NCI-H2107 (cell line): ENCODE data around the gene NAPG.
"Not testable (repeated sequence)": the region's sequence is repeated elsewhere in the genome, so short reads cannot be mapped to it uniquely, and the experiment has no call there.

Experiments
- DNase-seq: peaks from one replicate; lab custom pipeline; 2025; lab: John Stamatoyannopoulos, UW

NAPG gene

DNA sequence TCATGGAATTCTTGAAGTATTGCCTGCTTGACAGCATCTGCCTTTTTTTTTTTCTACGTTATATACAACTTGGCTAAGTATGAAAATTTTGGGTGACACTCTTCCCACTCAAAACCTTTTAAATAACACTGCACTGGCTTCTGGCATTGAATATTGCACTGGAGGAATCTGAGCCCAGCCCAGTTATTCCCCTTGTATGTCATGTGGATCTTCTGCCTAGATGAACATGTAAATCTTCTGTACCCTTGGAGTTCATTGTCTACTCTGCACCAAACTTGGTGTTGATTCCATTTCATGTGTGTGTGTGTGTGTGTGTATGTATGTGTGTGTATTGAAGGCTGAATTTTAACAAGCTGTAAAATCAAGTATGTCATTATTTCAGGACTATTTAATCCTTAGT is 59.4 kb downstream of the NAPG start:
- no peak for DNase-seq

- no peak for DNase-seq
Measured at GRCh38 chr18:10588975-10589374, 63.1 kb downstream of the NAPG start.

- DNase-seq, result no peak
Measured at GRCh38 chr18:10590412-10590811, 64.6 kb downstream of the NAPG start.

DNA sequence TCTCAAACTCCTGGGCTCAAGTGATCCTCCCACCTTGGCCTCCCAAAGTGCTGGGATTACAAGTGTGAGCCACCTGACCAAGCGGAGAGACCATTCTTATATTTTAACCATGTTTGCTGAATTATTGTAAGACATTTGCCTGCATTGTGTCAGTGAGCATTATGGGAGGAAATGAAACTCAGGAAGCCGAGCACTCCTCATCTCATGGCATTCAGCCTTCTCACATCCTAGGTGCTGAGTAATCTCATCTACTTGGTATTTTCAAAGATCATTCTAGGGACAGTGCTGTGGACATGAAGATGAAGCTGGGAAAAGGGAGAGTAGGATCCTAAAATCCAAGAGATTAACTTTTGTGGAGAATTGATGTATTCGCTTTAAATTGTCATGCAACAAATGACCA is 66.1 kb downstream of the NAPG start:
- no peak for DNase-seq

DNA sequence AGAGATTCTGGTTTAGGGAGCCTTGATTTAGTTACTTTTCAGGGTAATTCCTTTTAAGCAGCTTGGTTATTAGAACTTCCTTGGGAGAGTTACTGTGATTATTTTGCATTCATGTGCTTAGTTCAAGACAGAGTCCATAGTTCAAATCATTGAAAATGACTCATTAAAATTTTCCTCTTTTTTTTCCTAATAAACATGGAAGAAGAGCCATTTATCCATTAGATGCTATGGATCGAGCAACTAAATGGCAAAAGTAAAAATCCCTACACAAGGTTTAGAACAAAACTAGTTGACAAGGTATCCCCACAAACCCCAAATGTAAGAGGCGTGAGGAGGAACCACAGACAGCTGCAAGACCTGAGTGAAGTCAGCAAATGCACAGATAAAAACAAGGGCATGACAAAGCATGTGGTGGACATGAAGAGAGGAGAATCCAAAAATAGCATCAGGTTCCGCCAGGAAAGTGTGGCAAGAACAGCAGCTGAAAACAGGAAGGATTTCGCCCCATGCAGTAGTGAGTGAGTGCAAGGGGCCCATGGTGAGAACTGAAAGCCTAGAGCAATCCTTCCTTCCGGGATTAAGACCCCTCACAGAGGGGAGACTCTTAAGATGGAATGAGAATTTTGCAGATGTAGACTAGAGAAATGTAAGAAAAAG is 67.7 kb downstream of the NAPG start:
- DNase-seq, result not testable (repeated sequence)

DNA sequence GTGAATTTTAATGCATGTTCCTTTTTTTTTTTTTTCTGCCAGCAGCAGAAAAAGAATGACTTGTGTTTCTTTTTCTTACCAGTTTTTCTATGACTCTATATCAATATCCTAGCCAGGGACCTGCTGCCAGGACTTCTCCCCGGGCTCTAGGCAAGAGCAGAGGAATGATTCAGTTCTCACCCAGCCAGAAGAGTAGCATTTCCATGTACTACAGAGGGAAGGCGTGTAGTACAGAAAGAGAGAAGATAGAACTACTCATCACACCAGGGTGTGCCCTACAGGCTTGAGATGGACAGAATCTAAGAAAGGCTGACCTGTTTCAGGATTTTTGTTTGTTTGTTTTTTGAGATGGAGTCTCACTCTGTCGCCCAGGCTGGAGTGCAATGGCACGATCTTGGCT is 70.1 kb downstream of the NAPG start:
- not testable (repeated sequence) for DNase-seq

DNA sequence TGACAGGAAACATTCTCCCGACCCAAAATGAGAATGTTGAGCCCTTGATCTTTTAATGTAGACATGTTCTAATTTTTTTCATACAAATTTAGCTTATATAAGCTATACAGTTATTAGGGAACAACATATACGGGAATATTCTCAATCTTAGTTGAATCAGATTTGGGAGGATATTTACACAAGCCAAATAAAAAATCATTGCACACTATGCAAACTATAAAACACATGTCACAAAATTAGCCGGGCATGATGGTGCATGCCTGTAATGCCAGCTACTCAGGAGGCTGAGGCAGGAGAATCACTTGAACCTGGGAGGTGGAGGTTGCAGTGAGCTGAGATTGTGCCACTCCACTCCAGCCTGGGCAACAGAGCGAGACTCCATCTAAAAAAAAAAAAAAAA is 71.9 kb downstream of the NAPG start:
- not testable (repeated sequence) for DNase-seq

GRCh38 chr18:10600701-10601100 is 74.9 kb downstream of the NAPG start:
- DNase-seq, result not testable (repeated sequence)
